B cell (primary cell): ENCODE measurements around the gene NFKBIL1. TPM values are rescaled to one million over a fixed set of nuclear protein-coding genes. Genes with fewer than 3 reads are reported as not detected.

Experiments used
- ATAC-seq: fragments of 200-7000 bp; cut with Tn5 transposase; one replicate; pipeline ENCODE4 v1.10.0; 2021; ENCODE audit warnings: low read depth, mild to moderate bottlenecking, moderate number of reproducible peaks, moderate library complexity
- CTCF ChIA-PET: fragments of 350-600 bp; sonication (Branson Sonifier 250); formaldehyde crosslinking; loops from one replicate; lab custom pipeline; 2021; ENCODE audit warnings: antibody characterized with exemption, inconsistent platforms; lab: Charles Lee
- POLR2A ChIA-PET: fragments of 350-600 bp; sonication (Branson Sonifier 250); formaldehyde crosslinking; loops from one replicate; lab custom pipeline; 2021; ENCODE audit warnings: antibody characterized with exemption; lab: Charles Lee
- DNase-seq: peaks from one replicate; pipeline ENCODE4 v3.0.0; 2013
- H2AFZ ChIP-seq: 2 replicates; pipeline ENCODE4 v1.6.1; 2012; ENCODE audit warnings: mild to moderate bottlenecking, low read depth, low read length; ENCODE audit not compliant: insufficient read depth, poor library complexity, severe bottlenecking
- H3K27ac ChIP-seq, 2 donors: 1 replicate in 1 of 2; 2 replicates in 1 of 2; pipeline ENCODE4 v1.5.1; 2012 to 2013; ENCODE audit warnings: low read length in 2 of 2, mild to moderate bottlenecking in 2 of 2, moderate library complexity in 1 of 2
- H3K27me3 ChIP-seq, 4 experiments: fragments of 200-600 bp in 1 of 4; sonication (generic) in 1 of 4; replicated peaks in 1 of 4; 1 replicate in 2 of 4; 2 replicates in 2 of 4; pipeline versions ENCODE4 v1.6.1 to v1.7.0; 2013 to 2016; ENCODE audit warnings: low read length in 3 of 4, mild to moderate bottlenecking in 2 of 4, mixed read lengths in 1 of 4, moderate library complexity in 1 of 4; ENCODE audit not compliant: insufficient read depth in 4 of 4, control insufficient read depth in 3 of 4; ENCODE audit errors: control extremely low read depth in 1 of 4
- H3K36me3 ChIP-seq, 2 experiments: replicated peaks in 1 of 2; 1 replicate in 1 of 2; 2 replicates in 1 of 2; pipeline versions ENCODE4 v1.6.1 to v1.7.1; 2013; ENCODE audit warnings: low read length in 1 of 2; ENCODE audit not compliant: insufficient read depth in 2 of 2, control insufficient read depth in 1 of 2; ENCODE audit errors: control extremely low read depth in 1 of 2, extremely low read depth in 1 of 2
- H3K4me1 ChIP-seq, 2 donors: fragments of 200-600 bp in 1 of 2; sonication (generic) in 1 of 2; 1 replicate in 1 of 2; 2 replicates in 1 of 2; pipeline versions ENCODE4 v1.5.1 to v1.6.1; 2013 to 2017; ENCODE audit warnings: low read length in 2 of 2; ENCODE audit not compliant: control insufficient read depth in 2 of 2, insufficient read depth in 2 of 2
- H3K4me2 ChIP-seq: replicated peaks from 2 replicates; pipeline ENCODE3; 2012; ENCODE audit warnings: mild to moderate bottlenecking, low read depth, low read length; ENCODE audit not compliant: poor library complexity, severe bottlenecking
- H3K4me3 ChIP-seq, 5 experiments: fragments of 200-600 bp in 1 of 5; sonication (generic) in 1 of 5; 1 replicate in 3 of 5; 2 replicates in 2 of 5; pipeline versions ENCODE4 v1.5.1 to v1.7.0; 2011 to 2016; ENCODE audit warnings: low read length in 4 of 5, mild to moderate bottlenecking in 4 of 5, low read depth in 2 of 5, control low read depth in 1 of 5, moderate library complexity in 1 of 5; ENCODE audit not compliant: insufficient read depth in 1 of 5; ENCODE audit errors: control extremely low read depth in 1 of 5, extremely low read depth in 1 of 5
- H3K79me2 ChIP-seq: fragments of 200-600 bp; sonication (generic); one replicate; pipeline ENCODE4 v1.6.0; 2016; ENCODE audit warnings: low read length; ENCODE audit not compliant: control insufficient read depth, insufficient read depth
- H3K9ac ChIP-seq: fragments of 200-600 bp; sonication (generic); 2 replicates; pipeline ENCODE4 v1.6.1; 2017; ENCODE audit warnings: mild to moderate bottlenecking, low read length, moderate library complexity
- H3K9me3 ChIP-seq, 3 donors: one replicate each; pipeline versions ENCODE4 v1.6.1 to v1.7.1; 2013; ENCODE audit warnings: low read length in 2 of 3; ENCODE audit not compliant: control insufficient read depth in 2 of 3, insufficient read depth in 1 of 3; ENCODE audit errors: control extremely low read depth in 1 of 3
- H4K20me1 ChIP-seq: 2 replicates; pipeline ENCODE4 v1.6.0; 2012; ENCODE audit warnings: mild to moderate bottlenecking, low read length; ENCODE audit not compliant: insufficient read depth, control insufficient read depth, poor library complexity, severe bottlenecking
- H3K27ac Mint-ChIP-seq: one replicate; pipeline ENCODE4 v1.8.0; 2021; ENCODE audit warnings: mixed read lengths
- H3K27me3 Mint-ChIP-seq: one replicate; pipeline ENCODE4 v1.8.0; 2021; ENCODE audit warnings: mixed read lengths
- H3K4me1 Mint-ChIP-seq: one replicate; pipeline ENCODE4 v1.8.0; 2021; ENCODE audit warnings: mixed read lengths
- H3K4me3 Mint-ChIP-seq: one replicate; pipeline ENCODE4 v1.8.0; 2021; ENCODE audit warnings: mixed read lengths
- H3K9me3 Mint-ChIP-seq: one replicate; pipeline ENCODE4 v1.8.0; 2022; ENCODE audit warnings: mixed read lengths; ENCODE audit not compliant: insufficient read depth
- CTCF ChIP-seq: fragments of 200-600 bp; IDR thresholded peaks from one replicate; pipeline ENCODE4 v1.8.0; 2022; ENCODE audit warnings: antibody characterized with exemption, mild to moderate bottlenecking
- EZH2 ChIP-seq: IDR thresholded peaks from 2 replicates; pipeline ENCODE4 v1.6.1; 2012; ENCODE audit warnings: borderline replicate concordance, low read depth, mild to moderate bottlenecking, moderate library complexity, low read length; ENCODE audit not compliant: insufficient read depth, poor library complexity, severe bottlenecking
- WGBS: methylation state at CpG from one replicate; pipeline ENCODE4 v1.1.5; 2013; ENCODE audit warnings: missing lambda C conversion rate; ENCODE audit not compliant: insufficient coverage; 5-methylcytosine and 5-hydroxymethylcytosine counted together
- intact Hi-C: fragments of 100-400 bp; cut with micrococcal nuclease; formaldehyde crosslinking; loops from one replicate; pipeline ENCODE4 v1.10.0; 2022
- polyA plus RNA-seq: library from polyadenylated mRNA; depleted of rRNA; stranded (reverse); fragments of >200 nt; gene quantifications from 2 replicates; pipeline ENCODE4 v1.2.3, GENCODE V29; 2012
- total RNA-seq, 2 donors: library from RNA; stranded (reverse); fragments of 120-200 nt in 1 of 2; gene quantifications; 1 replicate in 1 of 2; 2 replicates in 1 of 2; pipeline versions ENCODE4 v1.2.3 to v1.2.4, GENCODE V29; 2013 to 2022

NFKBIL1 gene
- total and polyA plus RNA-seq, 2 donors (not counting 1 experiment from before 2014, with no cell fraction given), result 10.3 to 18.4 TPM

GRCh38 chr6:31575952-31576685 is 28.7 kb downstream of the NFKBIL1 start:
- Mint-ChIP-seq H3K4me3 (peak overlapping the region; percentile 89), H3K9me3 (no peaks in the 10 kb centered on the region), H3K27me3 (no peaks in the 10 kb centered on the region), H3K4me1 (peaks cover 91% of the 10 kb centered on the region), H3K27ac (peak overlapping the region; percentile 93)
- ChIA-PET CTCF (interaction anchor here (0.7 to 35.3 kb wide), 9 partner anchors 7 to 354 kb away, joined by 3 to 2241 read pairs (median 8); partner anchors contain the start of genes ATP6V1G2, LST1, LTA and LTB), POLR2A (interaction anchor here (0.5 to 42.6 kb wide), 7 partner anchors 9 to 1060 kb away, joined by 3 to 1450 read pairs (median 7); partner anchors contain the start of genes ATP6V1G2, LST1, LTA and LTB)
- Histone ChIP-seq H3K27ac (peak overlapping the region; percentile 77 to 89), H3K79me2 (peaks cover 93% of the 10 kb centered on the region), H3K4me2 (peak overlapping the region; percentile 88), H4K20me1 (peaks cover 26% of the 10 kb centered on the region), H3K4me1 (peaks cover 74 to 95% of the 10 kb centered on the region in 2 donors), H3K4me3 (peak overlapping the region; percentile 74 to 87 (median 77)), H2AFZ (peak overlapping the region; percentile 36), H3K9me3 (no peaks in the 10 kb centered on the region), H3K27me3 (no peaks in the 10 kb centered on the region), H3K9ac (peak overlapping the region; percentile 74), H3K36me3 (peaks cover 2 to 35% of the 10 kb centered on the region in 2 experiments)
- WGBS, result 40% methylated on average over 5 of the region's 8 CpGs
- ATAC-seq, result peak; percentile 9
- DNase-seq, result peak; percentile 71
- intact Hi-C loops, result loop anchor here (1.0 kb wide), 1 partner anchor 8 kb away; no protein-coding TSS in a partner anchor
- TF ChIP-seq EZH2 (no peak), CTCF (no peak)
